ENCODE measurements around the gene WIPF3.

DNA sequence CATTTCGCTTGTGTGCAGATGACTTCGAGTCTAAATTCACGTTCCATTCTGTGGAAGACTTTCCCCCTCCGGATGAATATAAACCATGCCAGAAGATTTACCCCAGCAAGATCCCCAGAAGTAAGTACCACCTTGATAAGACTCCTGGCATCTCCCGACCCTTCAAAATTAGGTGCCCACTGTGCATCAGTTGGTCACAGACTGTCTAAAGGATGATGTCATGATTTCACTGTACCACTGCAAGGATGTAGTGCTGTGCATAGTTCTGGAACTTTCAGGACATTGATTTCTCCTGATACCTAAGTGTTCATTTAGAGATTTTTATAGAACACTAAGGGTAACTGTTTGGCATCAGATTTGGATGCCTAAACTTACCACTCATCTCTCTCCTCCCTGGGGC, 83.0 kb downstream of the WIPF3 start:
- TF ChIP-seq EZH2phosphoT487 (IDR thresholded peaks at IDR 0.05; ENCODE audit: insufficient read depth, low read depth) (no peak), EZH2 (IDR thresholded peaks at IDR 0.05; ENCODE audit: insufficient read depth, poor library complexity, severe bottlenecking) (no peak)

Data from GM23248 (cell line).